Measurements from ENCODE around the gene ZNF778.

GRCh38 chr16:89224665-89225064 lies 7.2 kb downstream of the ZNF778 start:
- TF ChIP-seq POLR2AphosphoS5 (IDR thresholded peaks at IDR 0.05; ENCODE audit: low read depth, low read length) = no peak
- TF ChIP-seq POLR2A (IDR thresholded peaks at IDR 0.05; ENCODE audit: low read depth, low read length) = no peak

All from GM12892 (cell line).